ENCODE data around the gene BCL2L13.

DNA sequence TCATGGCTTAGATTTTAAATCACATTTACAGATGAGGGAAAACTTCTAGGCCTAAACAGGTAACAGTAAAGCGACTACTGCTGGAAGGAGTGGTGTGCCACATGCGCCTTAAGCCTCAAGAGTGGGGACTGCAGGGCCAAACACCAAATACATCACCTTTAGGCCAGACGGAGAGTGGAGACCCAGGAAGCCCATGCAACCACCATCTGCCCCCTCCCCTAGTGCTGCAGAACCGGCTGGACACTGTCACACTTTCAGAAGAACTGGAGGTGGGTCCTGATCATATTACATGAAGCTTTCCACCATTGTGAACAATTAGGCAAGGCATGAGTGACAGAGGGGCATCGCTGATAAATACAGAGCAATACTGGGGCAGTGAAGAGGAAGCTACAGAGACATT, 46.4 kb upstream of the BCL2L13 start:
- TF ChIP-seq, protein P1, sequence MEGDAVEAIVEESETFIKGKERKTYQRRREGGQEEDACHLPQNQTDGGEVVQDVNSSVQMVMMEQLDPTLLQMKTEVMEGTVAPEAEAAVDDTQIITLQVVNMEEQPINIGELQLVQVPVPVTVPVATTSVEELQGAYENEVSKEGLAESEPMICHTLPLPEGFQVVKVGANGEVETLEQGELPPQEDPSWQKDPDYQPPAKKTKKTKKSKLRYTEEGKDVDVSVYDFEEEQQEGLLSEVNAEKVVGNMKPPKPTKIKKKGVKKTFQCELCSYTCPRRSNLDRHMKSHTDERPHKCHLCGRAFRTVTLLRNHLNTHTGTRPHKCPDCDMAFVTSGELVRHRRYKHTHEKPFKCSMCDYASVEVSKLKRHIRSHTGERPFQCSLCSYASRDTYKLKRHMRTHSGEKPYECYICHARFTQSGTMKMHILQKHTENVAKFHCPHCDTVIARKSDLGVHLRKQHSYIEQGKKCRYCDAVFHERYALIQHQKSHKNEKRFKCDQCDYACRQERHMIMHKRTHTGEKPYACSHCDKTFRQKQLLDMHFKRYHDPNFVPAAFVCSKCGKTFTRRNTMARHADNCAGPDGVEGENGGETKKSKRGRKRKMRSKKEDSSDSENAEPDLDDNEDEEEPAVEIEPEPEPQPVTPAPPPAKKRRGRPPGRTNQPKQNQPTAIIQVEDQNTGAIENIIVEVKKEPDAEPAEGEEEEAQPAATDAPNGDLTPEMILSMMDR (IDR thresholded peaks at IDR 0.05), result no peak
- no peak for TF ChIP-seq SIN3A (IDR thresholded peaks at IDR 0.05; ENCODE audit: borderline replicate concordance, insufficient read depth, low read depth, low read length)
- TF ChIP-seq, protein P2, sequence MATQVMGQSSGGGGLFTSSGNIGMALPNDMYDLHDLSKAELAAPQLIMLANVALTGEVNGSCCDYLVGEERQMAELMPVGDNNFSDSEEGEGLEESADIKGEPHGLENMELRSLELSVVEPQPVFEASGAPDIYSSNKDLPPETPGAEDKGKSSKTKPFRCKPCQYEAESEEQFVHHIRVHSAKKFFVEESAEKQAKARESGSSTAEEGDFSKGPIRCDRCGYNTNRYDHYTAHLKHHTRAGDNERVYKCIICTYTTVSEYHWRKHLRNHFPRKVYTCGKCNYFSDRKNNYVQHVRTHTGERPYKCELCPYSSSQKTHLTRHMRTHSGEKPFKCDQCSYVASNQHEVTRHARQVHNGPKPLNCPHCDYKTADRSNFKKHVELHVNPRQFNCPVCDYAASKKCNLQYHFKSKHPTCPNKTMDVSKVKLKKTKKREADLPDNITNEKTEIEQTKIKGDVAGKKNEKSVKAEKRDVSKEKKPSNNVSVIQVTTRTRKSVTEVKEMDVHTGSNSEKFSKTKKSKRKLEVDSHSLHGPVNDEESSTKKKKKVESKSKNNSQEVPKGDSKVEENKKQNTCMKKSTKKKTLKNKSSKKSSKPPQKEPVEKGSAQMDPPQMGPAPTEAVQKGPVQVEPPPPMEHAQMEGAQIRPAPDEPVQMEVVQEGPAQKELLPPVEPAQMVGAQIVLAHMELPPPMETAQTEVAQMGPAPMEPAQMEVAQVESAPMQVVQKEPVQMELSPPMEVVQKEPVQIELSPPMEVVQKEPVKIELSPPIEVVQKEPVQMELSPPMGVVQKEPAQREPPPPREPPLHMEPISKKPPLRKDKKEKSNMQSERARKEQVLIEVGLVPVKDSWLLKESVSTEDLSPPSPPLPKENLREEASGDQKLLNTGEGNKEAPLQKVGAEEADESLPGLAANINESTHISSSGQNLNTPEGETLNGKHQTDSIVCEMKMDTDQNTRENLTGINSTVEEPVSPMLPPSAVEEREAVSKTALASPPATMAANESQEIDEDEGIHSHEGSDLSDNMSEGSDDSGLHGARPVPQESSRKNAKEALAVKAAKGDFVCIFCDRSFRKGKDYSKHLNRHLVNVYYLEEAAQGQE (IDR thresholded peaks at IDR 0.05; ENCODE audit: insufficient read depth in 1 of 2, low read depth in 2 of 2, low read length in 1 of 2), result no peak
- TF ChIP-seq TCF7L2 (IDR thresholded peaks at IDR 0.05; ENCODE audit: low read depth, low read length), result no peak
